ENCODE measurements around the gene HEPHL1.
"Not testable (repeated sequence)": the region's sequence is repeated elsewhere in the genome, so short reads cannot be mapped to it uniquely, and the experiment has no call there.

The HEPHL1 gene

GRCh38 chr11:94090401-94090800, 69.2 kb downstream of the HEPHL1 start:
- DNase-seq (ENCODE audit: low read depth): no peak

DNA sequence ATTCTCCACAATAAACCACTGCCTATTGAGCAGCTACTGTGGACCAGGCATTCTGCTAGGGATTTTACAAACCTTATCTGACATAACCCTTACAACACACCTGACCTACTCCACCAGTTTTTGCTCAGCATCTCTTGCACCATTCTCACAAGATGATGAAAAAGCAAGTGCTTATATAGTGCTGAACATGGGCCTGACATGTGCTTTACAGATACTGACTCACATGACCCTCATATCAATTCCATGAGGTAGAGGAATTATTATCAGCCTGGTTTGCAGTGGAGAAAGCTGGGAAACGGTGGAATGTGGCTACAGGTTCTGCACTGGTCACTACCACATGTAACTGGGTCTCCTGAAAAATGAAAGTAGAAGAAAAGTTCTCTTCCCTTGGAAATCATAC, 69.9 kb downstream of the HEPHL1 start:
- DNase-seq (ENCODE audit: low read depth): no peak

- no peak for DNase-seq (ENCODE audit: low read depth)
Measured at GRCh38 chr11:94100253-94100652, 79.1 kb downstream of the HEPHL1 start.

DNA sequence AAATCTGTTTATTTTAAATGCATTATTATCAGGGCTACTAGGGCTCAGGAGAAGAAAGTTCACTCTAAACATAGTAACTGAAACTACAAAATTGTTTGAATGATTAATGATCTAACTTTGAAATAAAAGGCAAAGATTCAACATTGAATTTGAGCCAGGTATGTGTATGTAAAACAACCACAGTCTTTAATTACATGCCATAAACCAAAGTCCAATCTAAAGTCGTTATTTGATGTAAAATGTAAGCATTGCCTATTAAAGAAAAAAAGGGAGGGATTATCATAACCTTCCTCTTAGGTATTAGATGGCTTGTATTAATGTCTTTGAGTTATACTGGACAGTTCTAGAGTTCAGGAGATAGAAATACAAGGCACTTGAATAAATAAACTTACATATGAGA, 82.3 kb downstream of the HEPHL1 start:
- DNase-seq (ENCODE audit: low read depth): no peak

DNA sequence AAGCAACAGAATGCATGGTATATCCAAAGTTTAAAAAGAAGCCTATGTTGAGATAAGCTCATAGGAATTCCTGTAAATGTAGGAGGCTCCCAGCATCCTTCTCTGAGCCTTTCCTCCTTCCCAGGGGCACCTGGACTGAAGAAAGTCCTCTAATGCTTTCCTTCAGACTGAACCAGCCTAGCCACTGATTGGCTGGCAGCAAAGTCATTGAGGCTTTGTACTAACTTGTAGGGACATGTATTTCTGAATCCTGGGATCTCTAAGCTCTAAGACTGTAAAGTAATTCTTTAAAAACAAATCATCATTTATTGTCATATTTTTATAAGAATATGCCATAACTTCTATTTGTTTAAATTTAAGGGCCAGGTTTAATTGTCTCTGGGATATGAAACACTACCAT, 83.6 kb downstream of the HEPHL1 start:
- no peak for DNase-seq (ENCODE audit: low read depth)

DNA sequence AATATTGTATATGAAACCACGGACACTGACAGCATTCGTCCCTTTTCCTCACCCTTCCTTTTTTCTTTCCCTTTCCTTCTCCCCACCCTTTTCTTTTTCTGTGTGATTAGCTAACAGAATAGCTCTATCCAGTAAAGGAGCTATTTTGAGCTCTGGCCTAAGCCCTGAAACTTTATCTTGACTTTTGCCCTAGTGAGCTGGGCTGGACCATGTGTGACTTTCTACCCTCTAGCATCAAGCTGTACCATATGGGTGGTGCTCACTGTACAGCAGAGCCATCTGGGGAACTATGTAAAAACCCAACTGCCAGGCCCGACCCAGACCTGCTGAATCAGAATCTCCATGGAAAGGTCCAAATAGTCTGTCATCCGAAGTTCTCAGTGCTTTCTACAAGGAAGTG, 85.6 kb downstream of the HEPHL1 start:
- DNase-seq (ENCODE audit: low read depth): no peak

DNA sequence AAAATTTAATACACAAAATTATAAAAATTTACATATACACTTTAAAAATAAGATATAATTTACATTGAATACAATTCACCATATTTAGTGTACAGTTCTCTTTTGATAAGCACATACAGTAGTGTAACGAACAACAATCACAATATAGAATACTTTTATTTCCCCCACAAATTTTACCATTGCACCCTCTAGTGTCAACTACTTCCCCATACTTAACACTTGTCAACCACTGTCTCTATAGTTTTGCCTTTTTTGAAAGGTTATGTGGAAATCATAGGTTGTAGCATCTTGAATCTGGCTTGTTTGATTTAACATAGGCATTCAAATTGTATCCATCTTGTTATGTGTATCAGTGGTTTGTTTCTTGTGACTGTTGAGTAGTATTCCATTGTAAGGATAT, 86.2 kb downstream of the HEPHL1 start:
- no peak for DNase-seq (ENCODE audit: low read depth)

GRCh38 chr11:94111241-94111640, 90.1 kb downstream of the HEPHL1 start:
- no peak for DNase-seq (ENCODE audit: low read depth)

- no peak for DNase-seq (ENCODE audit: low read depth)
Measured at GRCh38 chr11:94111660-94112059, 90.5 kb downstream of the HEPHL1 start.

- no peak for DNase-seq (ENCODE audit: low read depth)
Measured at GRCh38 chr11:94112206-94112953, 91.2 kb downstream of the HEPHL1 start.

DNA sequence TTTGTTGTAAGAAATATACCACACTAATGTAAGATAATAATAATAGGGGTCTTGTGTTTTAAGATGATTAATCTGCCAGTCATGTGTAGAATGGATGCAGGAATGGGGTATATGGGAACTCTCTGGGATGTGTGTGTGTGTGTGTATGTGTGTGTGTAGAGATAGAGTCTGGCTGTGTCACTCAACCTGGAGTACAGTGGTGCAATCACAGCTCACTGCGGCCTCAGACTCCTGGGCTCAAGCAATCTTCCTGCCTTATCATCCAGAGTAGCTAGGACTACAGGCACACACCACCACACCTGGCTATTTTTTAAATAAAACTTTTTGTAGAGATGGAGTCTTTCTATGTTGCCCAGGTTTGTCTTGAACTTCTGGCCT, 96.0 kb downstream of the HEPHL1 start:
- no peak for DNase-seq (ENCODE audit: low read depth)

DNA sequence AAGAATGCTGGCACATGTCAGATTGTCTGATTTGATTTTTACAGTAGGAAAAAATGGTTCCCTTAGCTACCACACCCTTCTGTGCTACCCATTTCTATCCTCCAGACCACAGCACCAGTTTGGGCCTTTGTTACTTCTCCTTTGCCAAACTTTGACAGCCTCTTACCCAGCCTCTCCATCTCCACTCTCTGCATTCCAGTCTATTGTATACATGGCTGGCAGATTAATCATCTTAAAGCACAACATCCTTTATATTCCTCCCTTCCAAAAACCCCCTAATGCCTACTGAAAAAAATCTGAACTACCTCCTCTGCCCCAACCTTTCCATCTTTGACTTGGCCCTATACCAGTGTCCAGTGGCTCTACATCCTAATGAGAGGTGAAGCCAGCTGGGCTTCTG, 96.7 kb downstream of the HEPHL1 start:
- no peak for DNase-seq (ENCODE audit: low read depth)

DNA sequence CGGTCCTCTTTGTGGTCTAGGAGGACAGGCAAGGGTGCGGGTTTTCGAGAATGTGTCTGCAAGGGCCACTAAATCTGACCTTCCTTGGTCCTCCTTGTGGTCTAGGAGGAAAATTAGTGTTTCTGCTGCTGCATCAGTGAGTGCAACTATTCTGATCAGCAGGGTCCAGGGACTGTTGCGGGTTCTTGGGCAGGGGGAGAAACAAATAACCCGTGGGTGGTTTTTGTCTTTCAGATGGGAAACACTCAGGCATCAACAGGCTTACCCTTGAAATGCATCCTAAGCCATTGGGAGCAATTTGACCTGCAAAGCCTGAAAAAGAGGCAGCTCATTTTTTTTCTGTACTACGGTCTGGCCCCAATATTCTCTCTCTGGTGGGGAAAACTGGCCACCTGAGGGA, 98.5 kb downstream of the HEPHL1 start:
- not testable (repeated sequence) for DNase-seq (ENCODE audit: low read depth)

GRCh38 chr11:94120516-94120915, 99.4 kb downstream of the HEPHL1 start:
- not testable (repeated sequence) for DNase-seq (ENCODE audit: low read depth)

GRCh38 chr11:94120946-94121345, 99.8 kb downstream of the HEPHL1 start:
- no peak for DNase-seq (ENCODE audit: low read depth)

GRCh38 chr11:94125407-94126115, 104.4 kb downstream of the HEPHL1 start:
- no peak for DNase-seq (ENCODE audit: low read depth)

- no peak for DNase-seq (ENCODE audit: low read depth)
Measured at GRCh38 chr11:94127638-94128037, 106.5 kb downstream of the HEPHL1 start.

DNA sequence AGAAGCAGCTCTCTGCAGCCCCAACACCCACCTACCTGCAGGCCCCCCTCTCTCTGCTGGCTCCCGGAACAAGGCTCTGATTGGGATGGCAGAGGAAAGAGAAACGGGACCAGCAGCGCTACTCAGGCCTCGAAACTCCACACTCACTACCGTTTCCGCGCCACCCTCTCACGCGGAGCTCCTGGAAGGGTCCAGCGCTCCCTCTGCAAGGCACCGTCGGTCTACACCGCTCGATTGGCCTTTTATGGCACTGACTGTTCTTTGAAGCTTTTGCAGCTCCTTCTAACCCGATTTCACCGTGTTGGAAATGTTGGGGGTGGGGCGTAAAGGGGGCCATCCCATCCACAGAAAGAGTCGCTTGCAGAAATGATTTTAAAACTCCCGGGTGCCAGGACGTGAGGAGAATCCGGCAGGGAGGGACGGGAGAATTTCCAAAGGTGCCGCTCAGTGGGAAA, 107.2 kb downstream of the HEPHL1 start:
- DNase-seq (ENCODE audit: low read depth): no peak

DNA sequence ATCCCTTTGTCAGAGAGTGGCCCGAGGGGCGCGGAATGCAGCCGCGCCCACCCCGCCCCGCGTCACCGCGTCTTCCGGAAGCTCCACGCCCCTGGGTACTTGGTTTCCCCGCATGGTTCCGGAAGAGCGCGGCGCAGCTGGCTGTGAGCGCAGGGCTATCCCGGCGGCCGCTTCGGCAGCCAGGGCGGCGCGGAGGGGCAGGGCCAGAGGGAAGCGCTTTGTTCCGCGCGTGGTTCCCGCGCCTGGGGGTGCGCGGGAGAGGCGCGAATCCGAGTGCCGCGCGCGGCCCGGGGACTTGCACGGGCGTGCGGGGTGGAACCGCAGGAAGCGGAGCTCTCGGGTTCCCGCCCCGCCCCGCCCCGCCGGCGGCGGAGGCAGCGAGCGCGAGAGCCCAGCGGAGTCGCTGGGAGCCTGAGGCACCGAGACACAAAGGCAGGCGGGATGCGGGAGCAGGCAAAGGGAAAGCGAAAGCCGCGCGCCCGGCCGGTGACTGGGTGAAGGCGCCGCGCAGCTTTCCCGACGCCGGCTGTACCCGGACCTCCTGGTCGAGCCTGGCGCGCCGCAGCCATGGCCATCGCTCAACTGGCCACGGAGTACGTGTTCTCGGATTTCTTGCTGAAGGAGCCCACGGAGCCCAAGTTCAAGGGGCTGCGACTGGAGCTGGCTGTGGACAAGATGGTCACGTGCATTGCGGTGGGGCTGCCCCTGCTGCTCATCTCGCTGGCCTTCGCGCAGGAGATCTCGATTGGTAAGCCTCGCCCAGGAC, 107.8 kb downstream of the HEPHL1 start, which contains the start of gene PANX1:
Gene PANX1, plus strand, starts transcription at position 96 of the 766 bp plus-strand sequence. Its CDS starts 472 bp downstream, at position 568.
- peak; percentile 56 for DNase-seq (ENCODE audit: low read depth)

GRCh38 chr11:94129512-94130297, 108.6 kb downstream of the HEPHL1 start:
- no peak for DNase-seq (ENCODE audit: low read depth)

DNA sequence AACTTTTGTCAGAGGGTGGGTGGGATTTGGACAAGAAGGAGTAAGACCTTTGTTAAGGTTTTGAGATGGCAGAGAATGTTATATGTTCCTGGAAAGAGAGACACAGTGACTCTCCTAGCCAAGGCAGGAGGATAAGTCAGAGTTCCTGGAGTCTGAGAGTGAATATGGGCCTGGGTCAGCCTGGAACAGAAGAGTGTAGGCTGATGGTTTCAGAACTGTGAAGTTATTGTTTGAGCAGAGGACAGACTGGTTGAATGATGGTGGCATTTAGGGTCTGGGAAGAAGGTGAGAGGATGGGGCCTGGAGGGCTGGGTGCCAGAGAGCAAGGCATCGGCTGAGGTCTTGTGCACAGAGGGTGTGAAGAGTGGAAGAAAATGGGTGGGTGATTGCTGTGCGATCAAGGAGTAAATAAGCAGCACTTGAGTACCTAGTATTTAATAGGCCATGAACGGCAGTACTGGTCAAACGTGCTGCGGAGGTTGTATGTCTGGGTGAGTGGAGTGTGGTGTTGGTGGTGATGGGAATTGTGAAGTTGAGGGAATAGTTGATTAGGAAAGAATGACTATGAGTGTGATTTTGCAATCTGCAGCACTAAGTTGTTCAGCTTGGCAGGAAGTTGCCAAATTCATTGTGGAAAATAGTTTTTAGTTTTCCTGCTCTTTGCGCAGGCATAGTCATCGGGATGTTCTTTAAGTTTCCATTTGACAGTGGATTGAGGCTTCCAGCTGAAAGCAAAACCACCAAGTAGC, 109.3 kb downstream of the HEPHL1 start:
- DNase-seq (ENCODE audit: low read depth): no peak

Data from stimulated activated CD8-positive, alpha-beta memory T cell treated with anti-CD3 and anti-CD28 coated beads, Interleukin-15, amount 100 ng/mL, for 24 hours (primary cell).